Right ventricle myocardium superior (tissue), 1 donor: ENCODE data around the gene ABI3. TPM values are rescaled to one million over a fixed set of nuclear protein-coding genes. Genes with fewer than 3 reads are reported as not detected.

Source experiments
- ATAC-seq: fragments of 200-7000 bp; cut with Tn5 transposase; one replicate; pipeline ENCODE4 v1.9.1; 2020; ENCODE audit warnings: mild to moderate bottlenecking; ENCODE audit not compliant: poor library complexity
- DNase-seq: peaks from one replicate; pipeline ENCODE4 v3.0.0-alpha.2; 2020
- intact Hi-C: fragments of 100-400 bp; cut with DNase I; formaldehyde crosslinking; loops from one replicate; pipeline ENCODE4 v1.11.2; 2022
- total RNA-seq: library from RNA; stranded (reverse); fragmentation: NEBNext Ultra II Directional; extraction: Animal tissue kit (Norgen Biotek cat#: 25700); gene quantifications from one replicate; pipeline ENCODE4 v1.2.1, GENCODE V29; 2021
- donor health status: DM: no; HTN: yes; CAD: no; lungs with severe emphysema.

ABI3 gene
- total RNA-seq, 1 donor from 2014 or later: 5.5 TPM

- ATAC-seq (no peak), DNase-seq (no peak)
- intact Hi-C loops: loop anchor here (5.0 kb wide), 1 partner anchor 34 kb away; no protein-coding TSS in a partner anchor
Measured at GRCh38 chr17:49193513-49194296, 16.8 kb upstream of the ABI3 start.

DNA sequence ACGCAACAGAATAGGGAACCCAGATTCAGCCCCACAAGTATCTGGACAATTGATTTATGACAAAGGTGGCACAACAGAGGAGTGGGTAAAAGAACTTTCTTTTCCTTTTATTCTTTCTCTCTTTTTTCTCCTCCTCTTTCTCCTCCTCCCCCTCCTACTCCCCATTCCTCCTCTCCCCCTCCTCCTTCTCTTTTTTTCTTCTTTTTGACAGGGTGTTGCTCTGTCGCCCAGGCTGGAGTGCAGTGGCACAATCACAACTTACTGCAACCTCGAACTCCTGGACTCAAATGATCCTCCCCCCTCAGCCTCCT, 16.3 kb upstream of the ABI3 start:
- ATAC-seq (no peak), DNase-seq (no peak)
- intact Hi-C loops: loop anchor here (5.0 kb wide), 1 partner anchor 33 kb away; no protein-coding TSS in a partner anchor

DNA sequence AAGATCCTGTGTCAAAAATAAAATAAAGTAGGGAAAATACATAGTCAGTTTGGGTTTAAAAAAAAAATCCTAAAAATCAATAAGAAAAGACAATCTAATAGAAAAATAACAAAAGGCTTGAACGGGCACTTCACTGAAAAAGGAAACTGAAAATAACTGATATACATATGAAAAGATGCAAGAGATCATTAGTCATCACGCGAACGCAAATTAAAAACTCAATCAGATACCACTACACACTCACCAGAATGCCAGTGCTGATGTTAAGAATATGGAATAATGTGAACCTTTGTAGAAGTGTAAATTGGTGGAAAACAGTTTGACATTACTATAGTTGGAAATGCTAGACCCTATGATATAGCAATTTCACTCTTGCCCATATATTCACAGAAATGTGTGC, 14.8 kb upstream of the ABI3 start:
- no peak for DNase-seq
- intact Hi-C loops: no loop called here
- ATAC-seq: no peak

DNA sequence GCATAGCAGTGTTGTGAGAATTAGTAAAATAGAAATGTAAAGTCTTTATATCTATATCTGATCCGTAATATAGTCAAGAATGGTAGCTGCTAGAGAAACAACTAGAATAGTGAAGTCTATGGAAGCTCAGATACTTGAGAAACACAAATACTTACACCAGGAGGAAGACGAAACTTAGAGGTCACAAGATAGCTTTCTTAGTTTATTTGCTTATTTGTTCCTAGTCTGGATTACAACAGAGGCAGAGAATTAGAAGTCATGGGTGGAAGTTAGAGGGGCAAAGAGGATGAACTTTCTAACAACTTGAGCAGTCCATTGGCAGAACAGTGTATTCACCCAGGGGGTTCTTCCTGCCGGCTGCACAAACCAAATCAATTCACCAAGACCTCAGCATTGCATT, 14.0 kb upstream of the ABI3 start:
- no peak for DNase-seq
- intact Hi-C loops: no loop called here

GRCh38 chr17:49197346-49197998, 13.0 kb upstream of the ABI3 start:
- intact Hi-C loops: no loop called here

More for the DNA sequence above, 14.0 kb upstream of the ABI3 start:
- no peak for ATAC-seq

GRCh38 chr17:49198211-49198610, 12.3 kb upstream of the ABI3 start:
- intact Hi-C loops: no loop called here
- DNase-seq (no peak), ATAC-seq (no peak)

More at GRCh38 chr17:49197346-49197998, 13.0 kb upstream of the ABI3 start:
- ATAC-seq: no peak
- no peak for DNase-seq

GRCh38 chr17:49200423-49201083, 10.0 kb upstream of the ABI3 start:
- ATAC-seq (no peak), DNase-seq (no peak)
- intact Hi-C loops: no loop called here

DNA sequence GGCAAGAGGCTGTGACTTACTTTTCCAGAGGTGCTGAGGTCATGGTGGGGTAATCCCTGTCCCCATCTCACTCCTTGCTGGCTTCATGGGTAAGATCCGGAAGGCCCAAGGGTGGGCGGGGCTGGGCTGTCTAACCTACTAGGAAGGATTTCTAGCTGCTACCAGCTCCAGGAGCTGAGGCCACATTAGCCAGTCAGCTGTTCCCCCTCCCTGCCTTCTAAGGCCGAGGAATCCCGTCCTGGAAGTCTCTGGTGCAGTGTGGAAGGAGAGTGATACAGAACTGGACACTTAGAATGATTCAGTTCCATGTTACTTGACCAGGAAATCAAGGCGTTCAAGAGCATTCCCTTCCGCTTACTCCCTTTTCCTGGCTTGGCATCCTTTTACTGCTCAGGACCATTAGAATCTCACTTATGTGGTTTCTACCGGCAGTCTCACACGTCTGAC, 9.0 kb upstream of the ABI3 start:
- no peak for DNase-seq

GRCh38 chr17:49203796-49204195, 6.7 kb upstream of the ABI3 start:
- DNase-seq (no peak), ATAC-seq (no peak)
- intact Hi-C loops: no loop called here

More for the DNA sequence above, 9.0 kb upstream of the ABI3 start:
- no peak for ATAC-seq
- intact Hi-C loops: no loop called here

- ATAC-seq (no peak), DNase-seq (no peak)
- intact Hi-C loops: no loop called here
Measured at GRCh38 chr17:49204516-49204915, 6.0 kb upstream of the ABI3 start.

DNA sequence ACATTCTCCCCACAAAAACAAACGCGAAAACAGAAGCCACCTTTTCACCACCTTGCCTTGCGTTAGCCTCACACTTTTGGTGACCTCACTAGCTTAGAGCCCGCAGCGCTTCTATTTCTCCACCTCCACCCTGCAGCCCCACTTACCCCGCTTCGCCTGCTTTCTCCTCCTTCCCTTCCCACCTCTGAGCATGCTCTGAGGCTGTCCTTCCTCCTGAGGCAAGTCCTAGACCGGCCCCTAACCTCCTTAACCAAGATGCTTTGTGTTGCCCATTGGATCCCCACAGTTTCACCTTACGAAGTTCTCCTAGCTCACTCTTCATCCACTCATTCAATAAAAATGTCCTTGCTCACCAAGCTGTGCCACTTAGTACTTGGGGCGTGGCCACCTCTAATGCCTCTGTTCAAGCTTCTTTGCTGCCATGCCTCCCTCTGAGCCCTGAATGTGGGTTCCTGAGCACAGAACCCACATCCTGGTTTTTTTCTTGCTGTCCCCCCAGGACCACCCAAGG, 1.4 kb upstream of the ABI3 start:
- ATAC-seq: no peak
- DNase-seq: no peak
- intact Hi-C loops: no loop called here

DNA sequence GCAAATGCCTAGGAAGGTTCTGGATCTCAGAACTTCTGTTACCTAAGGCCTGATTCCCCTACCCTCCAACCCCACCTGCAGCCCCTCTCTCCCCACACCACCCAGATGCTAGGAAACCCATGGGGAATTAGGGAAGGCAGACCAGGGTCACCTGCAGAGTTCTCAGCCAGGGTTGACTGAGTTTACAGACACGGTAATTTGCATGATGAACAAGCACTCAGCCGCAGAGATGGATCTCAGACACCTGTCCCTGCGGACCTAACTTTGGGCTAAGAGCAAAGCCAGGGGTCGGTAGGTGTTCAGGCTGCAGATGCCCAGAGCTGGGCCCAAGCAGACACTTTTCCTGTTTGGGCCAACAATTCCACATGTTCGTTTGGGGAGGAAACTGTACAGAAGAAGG, 2.9 kb downstream of the ABI3 start:
- ATAC-seq (no peak), DNase-seq (no peak)
- intact Hi-C loops: no loop called here

DNA sequence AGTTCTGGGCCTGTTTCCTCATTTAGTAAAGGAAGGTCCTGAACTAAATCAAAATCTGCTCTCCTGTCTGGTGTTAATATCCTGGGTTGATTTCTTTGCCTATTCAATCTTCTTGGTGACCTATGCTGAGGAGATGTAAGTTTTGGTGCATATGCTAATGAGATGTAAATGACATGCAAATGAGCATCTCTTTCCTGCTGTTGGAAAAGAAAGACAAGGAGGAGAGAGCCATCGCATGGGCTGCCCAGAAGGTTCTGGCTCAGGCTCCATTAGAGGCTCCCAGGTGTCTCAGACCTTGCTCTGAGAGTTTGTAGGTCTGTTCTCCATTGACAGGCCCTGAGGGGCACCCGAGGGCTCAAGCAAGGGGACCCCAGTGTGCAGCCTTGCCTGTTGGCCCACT, 3.3 kb downstream of the ABI3 start:
- DNase-seq (no peak), ATAC-seq (no peak)
- intact Hi-C loops: no loop called here

DNA sequence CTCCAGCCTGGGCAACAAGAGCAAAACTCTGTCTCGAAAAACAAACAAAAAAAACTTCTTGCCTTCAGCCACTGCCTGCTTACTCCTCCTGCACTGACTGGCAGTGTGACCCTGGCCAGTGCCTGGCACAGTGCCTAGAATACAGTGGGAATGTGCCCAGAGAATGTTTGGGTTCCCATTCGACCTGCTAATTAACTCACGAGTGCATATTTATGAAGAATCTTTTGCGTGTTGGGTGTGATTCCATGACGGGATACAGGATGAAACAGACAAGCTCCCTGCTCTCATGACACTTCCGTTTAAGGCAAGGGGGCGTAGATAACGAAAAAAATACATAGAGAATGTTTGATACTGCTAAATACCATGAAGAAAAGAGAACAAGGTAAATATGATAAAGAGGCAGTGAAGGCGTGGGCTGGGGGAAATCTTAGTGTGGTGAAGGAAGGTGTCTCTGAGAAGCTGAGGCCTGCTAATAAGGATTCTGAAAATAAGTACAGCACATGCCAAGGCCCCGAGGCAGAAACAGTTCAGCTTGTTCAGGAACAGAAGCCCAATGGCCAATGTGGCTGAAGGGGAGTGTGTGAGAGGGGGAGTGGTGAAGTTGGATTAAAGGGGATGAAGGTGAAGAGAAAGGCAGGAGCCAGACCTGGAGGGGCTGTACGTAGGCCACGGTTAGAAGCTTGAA, 4.3 kb downstream of the ABI3 start:
- ATAC-seq (no peak), DNase-seq (peak; percentile 58)
- intact Hi-C loops: no loop called here

DNA sequence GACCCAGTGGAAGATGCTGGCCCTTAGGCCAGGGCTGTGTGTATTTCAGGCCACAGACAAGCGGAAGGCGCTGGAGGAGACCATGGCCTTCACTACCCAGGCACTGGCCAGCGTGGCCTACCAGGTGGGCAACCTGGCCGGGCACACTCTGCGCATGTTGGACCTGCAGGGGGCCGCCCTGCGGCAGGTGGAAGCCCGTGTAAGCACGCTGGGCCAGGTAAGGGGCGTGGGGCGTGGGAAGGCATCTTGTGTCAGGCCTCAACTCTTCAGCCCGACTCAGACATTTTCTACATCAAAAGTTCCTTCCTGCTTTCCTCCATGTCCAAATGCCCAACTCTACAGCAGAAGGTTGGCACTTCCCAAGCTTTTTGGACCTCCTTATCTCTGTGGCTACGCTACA, 6.0 kb downstream of the ABI3 start:
- no peak for ATAC-seq
- intact Hi-C loops: no loop called here
- DNase-seq: no peak

DNA sequence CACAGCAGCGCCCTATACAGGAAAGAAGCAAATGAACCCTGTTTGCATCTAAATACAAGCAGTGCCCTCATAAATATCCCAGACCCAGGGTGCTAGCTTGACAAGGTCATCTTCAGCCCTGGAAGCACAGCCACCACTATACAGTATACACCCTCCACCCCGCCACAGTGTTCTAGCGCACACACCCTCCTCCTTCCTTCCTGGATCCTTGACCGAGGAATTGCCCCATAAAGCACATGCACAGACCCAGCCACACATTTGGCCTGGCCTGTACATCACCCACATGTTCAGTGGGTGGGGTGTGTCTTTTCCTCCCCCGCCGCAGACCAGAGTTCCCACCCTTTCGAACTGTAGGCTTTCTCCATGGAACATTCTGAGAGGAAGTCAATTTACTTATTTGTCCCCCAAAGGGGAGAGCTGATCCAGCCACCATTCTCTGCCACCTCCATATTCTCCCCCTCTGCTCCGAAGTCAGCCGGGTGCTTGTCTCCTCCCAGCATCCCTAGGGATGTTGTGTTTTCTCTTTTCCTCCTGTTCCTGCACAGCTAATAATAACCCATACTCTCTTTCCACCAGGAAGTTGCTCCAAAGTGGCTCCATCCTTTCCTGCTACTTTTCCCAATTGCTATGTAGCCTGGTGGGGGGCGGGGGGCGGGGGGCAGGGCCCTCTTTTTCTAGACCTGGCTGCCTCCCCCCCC, 6.6 kb downstream of the ABI3 start:
- ATAC-seq: peak; percentile 81
- peak; percentile 73 for DNase-seq
- intact Hi-C loops: no loop called here

DNA sequence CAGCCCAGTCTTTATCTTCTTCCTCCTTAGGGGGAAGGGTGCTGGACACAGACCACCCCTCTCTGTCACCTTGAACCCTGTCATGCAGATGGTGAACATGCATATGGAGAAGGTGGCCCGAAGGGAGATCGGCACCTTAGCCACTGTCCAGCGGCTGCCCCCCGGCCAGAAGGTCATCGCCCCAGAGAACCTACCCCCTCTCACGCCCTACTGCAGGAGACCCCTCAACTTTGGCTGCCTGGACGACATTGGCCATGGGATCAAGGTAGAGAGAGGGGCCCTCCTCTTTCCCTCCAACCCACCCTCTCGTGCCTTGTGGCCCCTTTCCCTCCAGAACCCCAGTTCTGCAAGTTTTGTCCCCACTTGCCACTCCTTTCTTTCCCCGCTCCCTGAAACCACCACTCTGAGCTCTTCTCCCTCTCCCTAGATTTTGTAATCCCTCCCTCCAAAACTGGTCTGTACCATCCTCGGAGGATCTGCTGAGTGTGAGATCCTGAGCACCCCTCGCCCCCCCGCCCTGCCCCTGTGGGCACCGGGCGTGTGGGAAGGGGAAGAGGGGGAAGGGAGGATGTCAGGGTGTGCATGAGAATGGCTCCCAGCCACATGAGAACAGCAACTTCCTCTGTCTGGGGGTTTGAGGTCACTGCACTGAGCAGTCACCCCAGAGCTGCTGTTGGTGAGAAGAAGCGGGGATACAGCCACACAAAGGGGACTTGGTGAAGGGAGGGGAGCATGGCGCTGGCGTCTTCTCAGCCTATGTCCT, 7.3 kb downstream of the ABI3 start:
- ATAC-seq (peak; percentile 71), DNase-seq (peak; percentile 81)
- intact Hi-C loops: no loop called here
